Mucosa of gallbladder (tissue), 1 donor: ENCODE measurements around the gene NDUFS5. TPM values are rescaled to one million over a fixed set of nuclear protein-coding genes. Genes with fewer than 3 reads are reported as not detected.
"Not testable (repeated sequence)": the region's sequence is repeated elsewhere in the genome, so short reads cannot be mapped to it uniquely, and the experiment has no call there.

Source experiments
- DNase-seq: peaks from one replicate; pipeline ENCODE4 v3.0.0-alpha.2; 2020; ENCODE audit warnings: low spot score
- total RNA-seq: library from RNA; stranded (reverse); gene quantifications from one replicate; pipeline ENCODE4 v1.2.1, GENCODE V29; 2021
- donor health status: DM: no; HTN: no; CAD: no.

Gene NDUFS5
- total RNA-seq, 1 donor from 2014 or later = 168 TPM

GRCh38 chr1:39063775-39064174 is 37.6 kb downstream of the NDUFS5 start:
- DNase-seq = no peak

GRCh38 chr1:39065542-39065941 is 39.4 kb downstream of the NDUFS5 start:
- no peak for DNase-seq

GRCh38 chr1:39068227-39068626 is 42.1 kb downstream of the NDUFS5 start:
- not testable (repeated sequence) for DNase-seq

- DNase-seq = not testable (repeated sequence)
Observed at GRCh38 chr1:39071557-39071956, 45.4 kb downstream of the NDUFS5 start.

GRCh38 chr1:39076127-39076798 is 50.1 kb downstream of the NDUFS5 start:
- DNase-seq = peak; percentile 63

GRCh38 chr1:39076799-39077148 is 50.6 kb downstream of the NDUFS5 start:
- DNase-seq = no peak

- no peak for DNase-seq
Observed at GRCh38 chr1:39080269-39080826, 54.2 kb downstream of the NDUFS5 start.

GRCh38 chr1:39080831-39081270 is 54.7 kb downstream of the NDUFS5 start:
- DNase-seq = no peak

- no peak for DNase-seq
Observed at GRCh38 chr1:39081271-39082009, 55.3 kb downstream of the NDUFS5 start.

- no peak for DNase-seq
Observed at GRCh38 chr1:39082010-39082799, 56.1 kb downstream of the NDUFS5 start.

- DNase-seq = no peak
Observed at GRCh38 chr1:39082811-39083576, 56.8 kb downstream of the NDUFS5 start.

GRCh38 chr1:39084191-39084590 is 58.0 kb downstream of the NDUFS5 start:
- no peak for DNase-seq

Other genes with a start within 250 kb of the NDUFS5 start
- gene RRAGC, start 166.6 kb upstream of the NDUFS5 start, total RNA-seq = 21.0 TPM
- 21.4 TPM for gene MYCBP, start 153.0 kb upstream of the NDUFS5 start, total RNA-seq
- 0.26 TPM for gene GJA9, start 144.8 kb upstream of the NDUFS5 start, total RNA-seq
- 5.6 TPM for gene RHBDL2, start 84.5 kb upstream of the NDUFS5 start, total RNA-seq
- gene AKIRIN1, start 35.1 kb upstream of the NDUFS5 start, total RNA-seq = 59.3 TPM
- 404 TPM for gene MACF1, start 178.3 kb downstream of the NDUFS5 start, total RNA-seq